Breast epithelium (tissue), 4 donors: ENCODE results near the gene CCDC187. TPM values are rescaled to one million over a fixed set of nuclear protein-coding genes. Genes with fewer than 3 reads are reported as not detected.

Experiments used
- DNase-seq, 2 donors: peaks; one replicate each; pipeline ENCODE4 v3.0.0-alpha.2; 2019; ENCODE audit warnings: low spot score in 2 of 2
- H3K27ac ChIP-seq, 2 donors: fragments of 200-600 bp; sonication (generic) in 1 of 2; one replicate each; pipeline ENCODE4 v1.5.1; 2016 to 2019; ENCODE audit warnings: mild to moderate bottlenecking in 1 of 2
- H3K27me3 ChIP-seq, 2 donors: fragments of 200-600 bp; sonication (generic) in 1 of 2; one replicate each; pipeline versions ENCODE4 v1.5.1 to v1.6.0; 2017 to 2019; ENCODE audit warnings: control low read depth in 1 of 2, mild to moderate bottlenecking in 1 of 2
- H3K36me3 ChIP-seq: fragments of 200-600 bp; one replicate; pipeline ENCODE4 v1.5.1; 2019
- H3K4me1 ChIP-seq, 2 donors: fragments of 200-600 bp; sonication (generic); one replicate each; pipeline ENCODE4 v1.5.1; 2016 to 2019; ENCODE audit warnings: control low read depth in 1 of 2
- H3K4me3 ChIP-seq, 3 donors: fragments of 200-600 bp; sonication (generic); 1 replicate in 2 of 3; 2 replicates in 1 of 3; pipeline ENCODE4 v1.5.1; 2016 to 2019; ENCODE audit warnings: mild to moderate bottlenecking in 3 of 3, moderate library complexity in 2 of 3
- H3K9me3 ChIP-seq, 2 donors: fragments of 200-600 bp; sonication (generic) in 1 of 2; one replicate each; pipeline ENCODE4 v1.5.1; 2016 to 2019; ENCODE audit warnings: control low read depth in 1 of 2
- CTCF ChIP-seq, 3 donors: fragments of 450-650 bp; IDR thresholded peaks; one replicate each; pipeline ENCODE4 v1.5.1; 2016 to 2017; ENCODE audit warnings: antibody characterized with exemption in 3 of 3, mild to moderate bottlenecking in 3 of 3, moderate library complexity in 3 of 3
- POLR2A ChIP-seq: fragments of 450-650 bp; IDR thresholded peaks from one replicate; pipeline ENCODE4 v1.6.1; 2016; ENCODE audit warnings: antibody characterized with exemption, mild to moderate bottlenecking, moderate library complexity
- POLR2AphosphoS5 ChIP-seq, 3 donors: sonication (generic); formaldehyde crosslinking; IDR thresholded peaks; one replicate each; pipeline ENCODE4 v1.6.1; 2017; ENCODE audit warnings: antibody characterized with exemption in 3 of 3
- intact Hi-C: fragments of 100-400 bp; cut with DNase I; formaldehyde crosslinking; loops from one replicate; pipeline ENCODE4 v1.15.1; 2023; ENCODE audit warnings: low total_unique reads
- total RNA-seq, 3 donors: library from RNA; depleted of rRNA; stranded (reverse); fragments of >200 nt; gene quantifications; one replicate each; pipeline ENCODE4 v1.1.0, GENCODE V29; 2016

CCDC187 gene
- total RNA-seq, 3 donors from 2014 or later, result not detected

- no peak for DNase-seq
- intact Hi-C loops, result no loop called here
- Histone ChIP-seq H3K27ac (no peak overlapping the region), H3K9me3 (no peaks in the 10 kb centered on the region), H3K4me1 (no peaks in the 10 kb centered on the region), H3K4me3 (no peak overlapping the region), H3K27me3 (peaks cover 0 to 26% of the 10 kb centered on the region in 2 donors), H3K36me3 (no peaks in the 10 kb centered on the region)
- no peak for TF ChIP-seq POLR2A
- no peak for TF ChIP-seq CTCF (IDR thresholded peaks at IDR 0.05)
- TF ChIP-seq POLR2AphosphoS5 (IDR thresholded peaks at IDR 0.05), result no peak
These were observed 53.2 kb downstream of the CCDC187 start for GRCh38 chr9:136250676-136251075.

- no peak for TF ChIP-seq CTCF (IDR thresholded peaks at IDR 0.05)
- no peak for TF ChIP-seq POLR2AphosphoS5 (IDR thresholded peaks at IDR 0.05)
- no peak for TF ChIP-seq POLR2A
- Histone ChIP-seq H3K4me3 (no peak overlapping the region), H3K4me1 (no peaks in the 10 kb centered on the region), H3K36me3 (no peaks in the 10 kb centered on the region), H3K27ac (no peak overlapping the region), H3K27me3 (peaks cover 0 to 24% of the 10 kb centered on the region in 2 donors), H3K9me3 (no peaks in the 10 kb centered on the region)
- no peak for DNase-seq
- intact Hi-C loops, result no loop called here
These were observed 53.9 kb downstream of the CCDC187 start for GRCh38 chr9:136249877-136250559.

GRCh38 chr9:136248951-136249876 is 54.7 kb downstream of the CCDC187 start:
- TF ChIP-seq POLR2A, result no peak
- TF ChIP-seq CTCF (IDR thresholded peaks at IDR 0.05), result no peak
- TF ChIP-seq POLR2AphosphoS5 (IDR thresholded peaks at IDR 0.05), result no peak
- intact Hi-C loops, result no loop called here
- no peak overlapping the region for H3K27ac ChIP-seq

GRCh38 chr9:136247947-136248637 is 55.8 kb downstream of the CCDC187 start:
- TF ChIP-seq POLR2A (no peak), CTCF (IDR thresholded peaks at IDR 0.05) (no peak), POLR2AphosphoS5 (IDR thresholded peaks at IDR 0.05) (no peak)

More at GRCh38 chr9:136248951-136249876, 54.7 kb downstream of the CCDC187 start:
- no peaks in the 10 kb centered on the region for H3K9me3 ChIP-seq
- peaks cover 0 to 7% of the 10 kb centered on the region in 2 donors for H3K4me1 ChIP-seq
- H3K36me3 ChIP-seq, result no peaks in the 10 kb centered on the region
- DNase-seq, result no peak
- H3K4me3 ChIP-seq, result no peak overlapping the region
- H3K27me3 ChIP-seq, result peaks cover 0 to 18% of the 10 kb centered on the region in 2 donors

More at GRCh38 chr9:136247947-136248637, 55.8 kb downstream of the CCDC187 start:
- no peak overlapping the region for H3K4me3 ChIP-seq
- H3K27ac ChIP-seq, result no peak overlapping the region
- intact Hi-C loops, result no loop called here
- no peaks in the 10 kb centered on the region for H3K36me3 ChIP-seq
- no peaks in the 10 kb centered on the region for H3K9me3 ChIP-seq
- DNase-seq, result no peak
- H3K27me3 ChIP-seq, result peaks cover 0 to 12% of the 10 kb centered on the region in 2 donors
- peaks cover 0 to 11% of the 10 kb centered on the region in 2 donors for H3K4me1 ChIP-seq
